Measurements from ENCODE around the gene OPA3. TPM values are rescaled to one million over a fixed set of nuclear protein-coding genes. Genes with fewer than 3 reads are reported as not detected.

Gene OPA3
- total and polyA plus RNA-seq, 2 donors (not counting 1 experiment from before 2014, with no cell fraction given), result 7.3 to 11.2 TPM

DNA sequence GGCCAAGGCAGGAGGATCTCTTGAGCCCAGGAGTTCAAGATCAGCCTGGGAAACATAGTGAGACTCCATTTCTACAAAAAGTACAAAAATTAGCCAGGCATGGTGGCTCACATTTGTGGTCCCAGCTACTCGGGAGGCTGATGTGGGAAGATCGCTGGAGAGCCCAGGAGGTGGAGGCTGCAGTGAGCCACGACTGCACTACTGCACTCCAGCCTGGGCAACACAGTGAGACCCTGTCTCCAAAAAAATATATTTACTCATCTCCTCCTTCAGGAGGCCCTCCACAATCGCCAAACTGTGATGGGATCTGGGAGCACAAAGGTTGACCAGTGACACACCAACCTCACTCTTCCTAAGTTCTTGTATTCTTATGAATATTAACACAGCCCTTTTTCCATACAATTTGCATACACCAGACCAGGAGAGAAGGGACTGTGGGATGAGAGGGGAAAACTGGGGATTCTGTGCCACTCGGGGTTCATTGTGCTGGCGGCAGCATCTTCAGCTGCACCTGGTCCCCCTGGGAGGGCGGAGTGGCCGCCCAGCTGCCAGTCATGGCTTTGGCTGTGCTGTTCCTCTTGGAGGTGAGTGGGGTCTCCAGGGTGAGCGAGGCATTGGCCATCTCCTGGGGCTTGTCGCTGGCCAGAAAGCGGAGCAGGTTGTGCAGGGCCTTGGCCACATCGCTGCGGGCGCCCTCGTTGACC, 5.8 kb upstream of the OPA3 start:
- peaks cover 0 to 32% (median 3%) of the 10 kb centered on the region in 4 experiments for H3K27me3 ChIP-seq (replicated peaks in 1 of 4; ENCODE audit: control extremely low read depth in 1 of 4, control insufficient read depth in 3 of 4, insufficient read depth in 4 of 4, low read length in 3 of 4)
- no peaks in the 10 kb centered on the region for H3K9me3 Mint-ChIP-seq (ENCODE audit: insufficient read depth)

DNA sequence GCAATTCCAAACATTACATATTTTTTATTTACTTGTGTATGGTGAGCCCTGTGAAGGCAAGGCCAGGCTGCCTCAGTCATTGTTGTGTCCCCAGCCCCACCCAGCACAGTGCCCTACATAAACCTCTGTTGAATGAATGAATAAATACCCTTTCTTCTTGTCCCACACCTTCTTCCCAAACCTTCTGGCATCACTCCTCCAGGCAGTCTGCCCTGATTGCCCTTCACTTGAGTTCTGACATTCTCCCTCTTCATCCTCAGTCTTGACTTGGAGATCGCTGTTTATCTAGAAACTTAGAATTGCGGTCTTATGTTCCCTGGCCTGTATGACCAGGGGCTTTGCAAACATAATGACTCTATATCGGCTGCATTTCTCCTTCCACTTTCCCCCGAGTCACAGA, 5.2 kb upstream of the OPA3 start:
- ChIA-PET CTCF (no interaction called here), POLR2A (no interaction called here)
- Histone ChIP-seq H3K9me3 (ENCODE audit: control extremely low read depth in 1 of 3, control insufficient read depth in 2 of 3, insufficient read depth in 1 of 3, low read length in 2 of 3) (peaks cover 0 to 14% (median 0%) of the 10 kb centered on the region in 3 donors), H3K4me1 (ENCODE audit: control insufficient read depth in 2 of 2, insufficient read depth in 2 of 2, low read length in 2 of 2) (peaks cover 6 to 7% of the 10 kb centered on the region in 2 donors), H3K79me2 (ENCODE audit: control insufficient read depth, insufficient read depth, low read length) (no peaks in the 10 kb centered on the region), H3K27me3 (replicated peaks in 1 of 4; ENCODE audit: control extremely low read depth in 1 of 4, control insufficient read depth in 3 of 4, insufficient read depth in 4 of 4, low read length in 3 of 4) (peaks cover 0 to 29% (median 3%) of the 10 kb centered on the region in 4 experiments), H3K4me2 (replicated peaks; ENCODE audit: low read depth, low read length, poor library complexity, severe bottlenecking) (no peak overlapping the region), H3K9ac (ENCODE audit: low read length) (no peak overlapping the region), H3K4me3 (ENCODE audit: control extremely low read depth in 1 of 5, extremely low read depth in 1 of 5, insufficient read depth in 1 of 5, low read depth in 2 of 5, low read length in 4 of 5) (no peak overlapping the region), H2AFZ (ENCODE audit: insufficient read depth, low read depth, low read length, poor library complexity, severe bottlenecking) (no peak overlapping the region), H3K27ac (ENCODE audit: low read length in 2 of 2) (no peak overlapping the region), H4K20me1 (ENCODE audit: control insufficient read depth, insufficient read depth, low read length, poor library complexity, severe bottlenecking) (no peaks in the 10 kb centered on the region), H3K36me3 (replicated peaks in 1 of 2; ENCODE audit: control extremely low read depth in 1 of 2, control insufficient read depth in 1 of 2, extremely low read depth in 1 of 2, insufficient read depth in 2 of 2, low read length in 1 of 2) (no peaks in the 10 kb centered on the region)
- TF ChIP-seq, protein P1, sequence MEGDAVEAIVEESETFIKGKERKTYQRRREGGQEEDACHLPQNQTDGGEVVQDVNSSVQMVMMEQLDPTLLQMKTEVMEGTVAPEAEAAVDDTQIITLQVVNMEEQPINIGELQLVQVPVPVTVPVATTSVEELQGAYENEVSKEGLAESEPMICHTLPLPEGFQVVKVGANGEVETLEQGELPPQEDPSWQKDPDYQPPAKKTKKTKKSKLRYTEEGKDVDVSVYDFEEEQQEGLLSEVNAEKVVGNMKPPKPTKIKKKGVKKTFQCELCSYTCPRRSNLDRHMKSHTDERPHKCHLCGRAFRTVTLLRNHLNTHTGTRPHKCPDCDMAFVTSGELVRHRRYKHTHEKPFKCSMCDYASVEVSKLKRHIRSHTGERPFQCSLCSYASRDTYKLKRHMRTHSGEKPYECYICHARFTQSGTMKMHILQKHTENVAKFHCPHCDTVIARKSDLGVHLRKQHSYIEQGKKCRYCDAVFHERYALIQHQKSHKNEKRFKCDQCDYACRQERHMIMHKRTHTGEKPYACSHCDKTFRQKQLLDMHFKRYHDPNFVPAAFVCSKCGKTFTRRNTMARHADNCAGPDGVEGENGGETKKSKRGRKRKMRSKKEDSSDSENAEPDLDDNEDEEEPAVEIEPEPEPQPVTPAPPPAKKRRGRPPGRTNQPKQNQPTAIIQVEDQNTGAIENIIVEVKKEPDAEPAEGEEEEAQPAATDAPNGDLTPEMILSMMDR (IDR thresholded peaks at IDR 0.05), result no peak
- WGBS (ENCODE audit: insufficient coverage), result 100% methylated on average over 2 of the region's 4 CpGs
- intact Hi-C loops (cut with micrococcal nuclease), result no loop called here
- Mint-ChIP-seq H3K27ac (no peak overlapping the region), H3K27me3 (peaks cover 36% of the 10 kb centered on the region), H3K9me3 (ENCODE audit: insufficient read depth) (no peaks in the 10 kb centered on the region), H3K4me1 (peaks cover 4% of the 10 kb centered on the region), H3K4me3 (no peak overlapping the region)
- DNase-seq, result no peak
- ATAC-seq (ENCODE audit: low read depth), result no peak

More for the DNA sequence above, 5.8 kb upstream of the OPA3 start:
- H3K4me1 Mint-ChIP-seq, result no peaks in the 10 kb centered on the region
- ChIA-PET CTCF (interaction anchor here (1.4 to 1.5 kb wide), 2 partner anchors 48 to 51 kb away, joined by 5 to 9 read pairs; partner anchors contain the start of gene EML2), POLR2A (no interaction called here)
- 69% methylated on average over 12 of the region's 15 CpGs for WGBS (ENCODE audit: insufficient coverage)
- no peak for TF ChIP-seq EZH2 (IDR thresholded peaks at IDR 0.05; ENCODE audit: borderline replicate concordance, insufficient read depth, low read depth, low read length, poor library complexity, severe bottlenecking)
- TF ChIP-seq, protein P1 (IDR thresholded peaks at IDR 0.05), result no peak
- H4K20me1 ChIP-seq (ENCODE audit: control insufficient read depth, insufficient read depth, low read length, poor library complexity, severe bottlenecking), result no peaks in the 10 kb centered on the region
- peaks cover 0 to 14% (median 0%) of the 10 kb centered on the region in 3 donors for H3K9me3 ChIP-seq (ENCODE audit: control extremely low read depth in 1 of 3, control insufficient read depth in 2 of 3, insufficient read depth in 1 of 3, low read length in 2 of 3)
- H2AFZ ChIP-seq (ENCODE audit: insufficient read depth, low read depth, low read length, poor library complexity, severe bottlenecking), result peak overlapping the region; percentile 6
- H3K27ac Mint-ChIP-seq, result no peak overlapping the region
- H3K9ac ChIP-seq (ENCODE audit: low read length), result no peak overlapping the region
- no peak overlapping the region for H3K4me3 Mint-ChIP-seq
- peaks cover 38% of the 10 kb centered on the region for H3K27me3 Mint-ChIP-seq
- intact Hi-C loops (cut with micrococcal nuclease), result no loop called here
- DNase-seq (no peak), ATAC-seq (ENCODE audit: low read depth) (no peak)
- H3K4me1 ChIP-seq (ENCODE audit: control insufficient read depth in 2 of 2, insufficient read depth in 2 of 2, low read length in 2 of 2), result peaks cover 1% of the 10 kb centered on the region in 2 donors
- H3K36me3 ChIP-seq (replicated peaks in 1 of 2; ENCODE audit: control extremely low read depth in 1 of 2, control insufficient read depth in 1 of 2, extremely low read depth in 1 of 2, insufficient read depth in 2 of 2, low read length in 1 of 2), result no peaks in the 10 kb centered on the region
- no peaks in the 10 kb centered on the region for H3K79me2 ChIP-seq (ENCODE audit: control insufficient read depth, insufficient read depth, low read length)
- H3K27ac ChIP-seq (ENCODE audit: low read length in 2 of 2), result no peak overlapping the region
- no peak overlapping the region for H3K4me2 ChIP-seq (replicated peaks; ENCODE audit: low read depth, low read length, poor library complexity, severe bottlenecking)
- H3K4me3 ChIP-seq (ENCODE audit: control extremely low read depth in 1 of 5, extremely low read depth in 1 of 5, insufficient read depth in 1 of 5, low read depth in 2 of 5, low read length in 4 of 5), result no peak overlapping the region

All from B cell (primary cell).